Germinal center (tissue), 1 donor: ENCODE results near the gene CREB3L1.
A peak's percentile ranks its signal among the peaks of the same experiment; 100 is the strongest.

Experiments used
- DNase-seq: peaks from one replicate; pipeline ENCODE4 v3.0.0; 2012; ENCODE audit warnings: mixed read lengths, low spot score

Gene CREB3L1

GRCh38 chr11:46277622-46278386 is at the start of gene CREB3L1:
CREB3L1 (plus strand) TSS chr11:46277662; CDS start chr11:46278112, 450 bp downstream.
- DNase-seq = no peak

GRCh38 chr11:46229230-46229629 is 48.2 kb upstream of the CREB3L1 start:
- DNase-seq = no peak

- DNase-seq = no peak
Observed at GRCh38 chr11:46234311-46234710, 43.2 kb upstream of the CREB3L1 start.

- DNase-seq = no peak
Observed at GRCh38 chr11:46235777-46236688, 41.4 kb upstream of the CREB3L1 start.

GRCh38 chr11:46236918-46237247 is 40.6 kb upstream of the CREB3L1 start:
- DNase-seq = no peak

- DNase-seq = peak; percentile 44
Observed at GRCh38 chr11:46237248-46238077, 40.0 kb upstream of the CREB3L1 start.

GRCh38 chr11:46238078-46238966 is 39.1 kb upstream of the CREB3L1 start:
- DNase-seq = peak; percentile 66

- peak; percentile 89 for DNase-seq
Observed at GRCh38 chr11:46238967-46239800, 38.3 kb upstream of the CREB3L1 start.

- no peak for DNase-seq
Observed at GRCh38 chr11:46239801-46240061, 37.7 kb upstream of the CREB3L1 start.

GRCh38 chr11:46240371-46240770 is 37.1 kb upstream of the CREB3L1 start:
- DNase-seq = no peak

GRCh38 chr11:46240861-46241260 is 36.6 kb upstream of the CREB3L1 start:
- DNase-seq = no peak

GRCh38 chr11:46242041-46242951 is 35.2 kb upstream of the CREB3L1 start:
- no peak for DNase-seq

- DNase-seq = peak; percentile 96
Observed at GRCh38 chr11:46242952-46243795, 34.3 kb upstream of the CREB3L1 start.

GRCh38 chr11:46243796-46244109 is 33.7 kb upstream of the CREB3L1 start:
- DNase-seq = no peak

GRCh38 chr11:46246521-46246920 is 30.9 kb upstream of the CREB3L1 start:
- no peak for DNase-seq

- no peak for DNase-seq
Observed at GRCh38 chr11:46247090-46247489, 30.4 kb upstream of the CREB3L1 start.

- no peak for DNase-seq
Observed at GRCh38 chr11:46247659-46248058, 29.8 kb upstream of the CREB3L1 start.

GRCh38 chr11:46248289-46249102 is 29.0 kb upstream of the CREB3L1 start:
- no peak for DNase-seq
